RCC 7860 (cell line): Measurements from ENCODE around the gene MPP1.

Experiments
- DNase-seq: peaks from one replicate; pipeline ENCODE4 v3.0.0-alpha.2; 2015; ENCODE audit warnings: low spot score
- FAIRE-seq: peaks from 2 replicates; lab custom pipeline; 2012; peaks lifted over from hg19 to GRCh38; lab: Jason Lieb, UNC

Gene MPP1

GRCh38 chrX:154734061-154734781 is 71.1 kb downstream of the MPP1 start:
- FAIRE-seq = no peak

DNA sequence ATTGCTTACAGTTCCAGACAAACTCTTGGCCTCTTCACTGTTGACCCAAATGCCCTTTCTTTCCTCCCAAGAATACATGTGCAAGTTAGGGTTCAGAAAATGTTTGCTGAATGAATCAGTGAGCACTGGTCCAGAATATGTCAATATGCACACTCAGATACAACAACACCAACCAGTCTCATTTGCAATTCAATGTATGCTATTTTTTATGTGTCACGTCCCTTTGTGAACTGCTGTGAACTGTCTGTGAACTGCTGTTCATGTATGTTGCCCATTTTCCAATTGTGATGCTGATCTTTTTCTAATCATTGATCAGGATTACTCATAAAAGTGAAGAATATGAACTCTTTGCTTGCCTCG is 72.2 kb downstream of the MPP1 start:
- FAIRE-seq (no peak), DNase-seq (no peak)

More at GRCh38 chrX:154734061-154734781, 71.1 kb downstream of the MPP1 start:
- no peak for DNase-seq

GRCh38 chrX:154732421-154733065 is 72.7 kb downstream of the MPP1 start:
- peak; percentile 40 for DNase-seq
- FAIRE-seq = no peak

DNA sequence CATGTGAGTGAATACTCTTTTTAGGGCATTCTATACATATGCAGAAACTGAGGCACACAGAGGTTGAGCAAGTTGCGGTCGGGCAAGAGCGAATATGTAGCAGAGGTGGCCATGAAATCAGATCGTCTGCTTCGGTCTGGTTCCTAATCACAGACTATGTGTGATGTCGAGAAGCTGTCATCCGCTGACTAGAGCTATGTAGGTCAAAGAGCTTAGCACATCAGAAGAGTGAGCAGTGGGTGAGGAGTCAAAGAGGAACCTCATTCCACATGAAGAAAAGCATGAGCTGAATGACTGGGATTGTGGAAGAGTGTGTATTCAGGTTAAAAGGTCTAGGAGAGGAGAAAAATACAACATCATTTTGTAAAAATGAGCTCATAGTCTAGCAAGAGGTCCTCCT is 73.4 kb downstream of the MPP1 start:
- FAIRE-seq (no peak), DNase-seq (no peak)

- DNase-seq = no peak
- FAIRE-seq = no peak
Measured at GRCh38 chrX:154731184-154731583, 74.1 kb downstream of the MPP1 start.

GRCh38 chrX:154730253-154730891 is 74.9 kb downstream of the MPP1 start:
- FAIRE-seq (no peak), DNase-seq (no peak)

DNA sequence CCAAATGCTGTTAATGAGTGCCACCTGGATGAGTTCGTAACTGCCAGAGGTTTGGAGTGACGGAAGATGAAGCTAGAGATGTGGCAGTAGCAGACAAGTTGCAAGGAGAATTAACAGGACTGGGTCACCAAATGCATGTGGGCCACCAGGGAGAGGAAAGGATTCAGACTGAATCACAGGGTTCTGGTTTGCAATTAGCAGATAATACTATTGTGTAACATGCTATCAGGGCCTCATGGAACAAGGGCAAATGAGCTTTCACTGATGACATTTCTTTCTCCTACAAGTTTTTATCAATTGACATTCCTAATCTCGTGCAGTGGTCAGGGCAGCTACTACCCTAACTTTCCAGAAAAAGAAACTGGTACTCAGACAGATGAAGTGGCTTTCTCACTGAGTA is 75.8 kb downstream of the MPP1 start:
- FAIRE-seq = no peak

More for the DNA sequence above, 75.8 kb downstream of the MPP1 start:
- DNase-seq = no peak
